GM12878 (cell line): ENCODE results near the gene KLF15. TPM values are rescaled to one million over a fixed set of nuclear protein-coding genes. Genes with fewer than 3 reads are reported as not detected.
A peak's percentile ranks its signal among the peaks of the same experiment; 100 is the strongest.

Experiments
- ATF7 ChIP-seq: fragments of 450-650 bp; IDR thresholded peaks from 2 replicates; pipeline ENCODE4 v1.6.1; 2016; ENCODE audit warnings: low read depth, mild to moderate bottlenecking
- BMI1 ChIP-seq: fragments of 450-650 bp; IDR thresholded peaks from 2 replicates; pipeline ENCODE4 v1.6.1; 2016; ENCODE audit warnings: mild to moderate bottlenecking, moderate library complexity, borderline replicate concordance
- CHD1 ChIP-seq: IDR thresholded peaks from 2 replicates; pipeline ENCODE4 v1.6.1; 2012; ENCODE audit warnings: low read depth, low read length, improper control_type of control experiment
- HDAC2 ChIP-seq: fragments of 200-600 bp; sonication (generic); IDR thresholded peaks from 2 replicates; pipeline ENCODE4 v1.6.1; 2017
- HSF1 ChIP-seq: fragments of 150-350 bp; IDR thresholded peaks from 2 replicates; pipeline ENCODE4 v1.6.1; 2014; ENCODE audit warnings: mild to moderate bottlenecking, low read depth, low read length
- LARP7 ChIP-seq: fragments of 450-650 bp; IDR thresholded peaks from 2 replicates; pipeline ENCODE4 v1.6.1; 2017; ENCODE audit warnings: mild to moderate bottlenecking
- MEF2A ChIP-seq: IDR thresholded peaks from 2 replicates; pipeline ENCODE4 v1.6.1; 2011; ENCODE audit warnings: low read depth, mild to moderate bottlenecking, low read length, moderate library complexity; ENCODE audit not compliant: insufficient read depth
- MYC ChIP-seq: IDR thresholded peaks from 2 replicates; pipeline ENCODE4 v1.6.1; 2011; ENCODE audit warnings: mild to moderate bottlenecking, low read length, moderate library complexity, inconsistent platforms; ENCODE audit not compliant: insufficient read depth, insufficient replicate concordance, insufficient read length, severe bottlenecking
- PBX3 ChIP-seq: IDR thresholded peaks from 2 replicates; pipeline ENCODE4 v1.6.1; 2011; ENCODE audit warnings: mild to moderate bottlenecking, low read depth, low read length, moderate library complexity; ENCODE audit not compliant: insufficient replicate concordance
- POLR2A ChIP-seq: IDR thresholded peaks from 2 replicates; pipeline ENCODE4 v1.6.1; 2011; ENCODE audit warnings: low read depth, mild to moderate bottlenecking, low read length
- POLR2AphosphoS2 ChIP-seq: IDR thresholded peaks from 2 replicates; pipeline ENCODE4 v1.6.1; 2011; ENCODE audit warnings: low read depth, mild to moderate bottlenecking, low read length, improper control_type of control experiment, moderate library complexity
- RAD51 ChIP-seq: fragments of 450-650 bp; IDR thresholded peaks from 2 replicates; pipeline ENCODE4 v1.6.1; 2016; ENCODE audit warnings: moderate library complexity, mild to moderate bottlenecking, inconsistent platforms
- TCF3 ChIP-seq: IDR thresholded peaks from 2 replicates; pipeline ENCODE4 v1.6.1; 2012; ENCODE audit warnings: low read depth, mild to moderate bottlenecking, low read length, borderline replicate concordance; ENCODE audit not compliant: insufficient read depth
- USF1 ChIP-seq: IDR thresholded peaks from 2 replicates; pipeline ENCODE4 v1.6.1; 2011; ENCODE audit warnings: borderline replicate concordance, low read depth, mild to moderate bottlenecking, moderate library complexity, mixed read lengths, low read length; ENCODE audit not compliant: insufficient read depth; ENCODE audit errors: extremely low read length
- USF2 ChIP-seq: IDR thresholded peaks from 2 replicates; pipeline ENCODE4 v1.6.1; 2011; ENCODE audit warnings: low read depth, low read length, improper control_type of control experiment, borderline replicate concordance
- ZBED1 ChIP-seq: IDR thresholded peaks from 2 replicates; pipeline ENCODE4 v1.6.1; 2016; ENCODE audit warnings: borderline replicate concordance
- ZNF217 ChIP-seq: fragments of 450-650 bp; IDR thresholded peaks from 2 replicates; pipeline ENCODE4 v1.6.1; 2017; ENCODE audit warnings: antibody characterized with exemption, mild to moderate bottlenecking
- ZNF24 ChIP-seq: fragments of 450-650 bp; IDR thresholded peaks from 2 replicates; pipeline ENCODE4 v1.6.1; 2017; ENCODE audit warnings: antibody characterized with exemption, mild to moderate bottlenecking
- ZNF274 ChIP-seq: IDR thresholded peaks from one replicate; pipeline ENCODE4 v1.8.0; 2011; ENCODE audit not compliant: insufficient read length, insufficient read depth
- ZNF592 ChIP-seq: fragments of 450-650 bp; IDR thresholded peaks from 2 replicates; pipeline ENCODE4 v1.6.1; 2017; ENCODE audit warnings: mild to moderate bottlenecking, moderate library complexity
- polyA plus RNA-seq, 11 experiments: library from polyadenylated mRNA; depleted of rRNA in 4 of 11; unstranded in 6 of 11; stranded (reverse) in 5 of 11; fragments of >200 nt; fragmentation: Nextera tagmentation in 4 of 11; fragmentation: Illumina TruSeq in 1 of 11; extraction: Ambion mirVana in 4 of 11; extraction: Trizol in 1 of 11; gene quantifications; 1 replicate in 1 of 11; 2 replicates in 10 of 11; pipeline versions ENCODE4 v1.2.1 to v1.2.3, GENCODE V29; 2011 to 2016; ENCODE audit warnings: inconsistent platforms in 2 of 11, missing spikeins in 2 of 11, low read depth in 1 of 11
- total RNA-seq, 4 experiments: library from RNA; depleted of rRNA in 3 of 4; stranded (reverse); fragments of >200 nt in 3 of 4; fragmentation: Illumina TruSeq in 1 of 4; extraction: Trizol in 1 of 4; gene quantifications; 2 replicates each; pipeline versions ENCODE4 v1.2.1 to v1.2.3, GENCODE V29; 2013 to 2021

KLF15 gene
- total and polyA plus RNA-seq, 10 of the 15 experiments (the other 5 are each of a cell fraction or from before 2014, with no cell fraction given) = 0.15 TPM; not detected in 9

GRCh38 chr3:126357295-126358037 is at the start of gene KLF15 (continued):
- TF ChIP-seq USF2 = peak; percentile 31; the same call in 1 of the 2 replicates
- no peak for TF ChIP-seq BMI1
- no peak for TF ChIP-seq ZNF24
- no peak for TF ChIP-seq MEF2A
- TF ChIP-seq ATF7 = no peak
- no peak for TF ChIP-seq HSF1
- no peak for TF ChIP-seq RAD51
- TF ChIP-seq POLR2A = no peak
- no peak for TF ChIP-seq TCF3
- peak; percentile 87 for TF ChIP-seq USF1
- no peak for TF ChIP-seq ZNF217
- no peak for TF ChIP-seq PBX3
- TF ChIP-seq HDAC2 = no peak
- no peak for TF ChIP-seq ZNF592
- TF ChIP-seq LARP7 = no peak
- TF ChIP-seq MYC = no peak
- no peak for TF ChIP-seq CHD1
- no peak for TF ChIP-seq ZNF274
- no peak for TF ChIP-seq POLR2AphosphoS2
- TF ChIP-seq ZBED1 = no peak
